SKM-1 (cell line): ENCODE results near the gene PRKN.
"Not testable (repeated sequence)": the region's sequence is repeated elsewhere in the genome, so short reads cannot be mapped to it uniquely, and the experiment has no call there.

Experiments used
- DNase-seq: peaks from one replicate; lab custom pipeline; 2025; ENCODE audit not compliant: unreplicated experiment; lab: John Stamatoyannopoulos, UW

The PRKN gene

DNA sequence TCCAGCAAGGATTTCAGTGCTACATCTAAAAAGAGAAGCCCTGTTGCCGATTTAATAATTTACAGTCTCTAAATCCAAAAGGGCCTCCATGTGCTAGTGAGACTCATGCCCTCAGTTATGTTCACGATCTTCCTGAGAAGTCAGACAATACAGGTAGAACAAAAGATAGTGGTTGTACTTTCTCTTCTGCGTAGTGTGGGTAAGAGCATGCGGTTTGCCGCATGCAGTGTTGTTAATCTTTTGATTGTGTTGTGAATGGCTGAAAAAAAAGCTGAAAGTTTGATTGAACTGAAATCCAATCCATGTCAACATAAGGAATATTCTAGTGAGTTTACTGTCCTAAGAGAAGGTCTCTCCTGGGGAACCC, 1379.0 kb downstream of the PRKN start:
- no peak for DNase-seq

DNA sequence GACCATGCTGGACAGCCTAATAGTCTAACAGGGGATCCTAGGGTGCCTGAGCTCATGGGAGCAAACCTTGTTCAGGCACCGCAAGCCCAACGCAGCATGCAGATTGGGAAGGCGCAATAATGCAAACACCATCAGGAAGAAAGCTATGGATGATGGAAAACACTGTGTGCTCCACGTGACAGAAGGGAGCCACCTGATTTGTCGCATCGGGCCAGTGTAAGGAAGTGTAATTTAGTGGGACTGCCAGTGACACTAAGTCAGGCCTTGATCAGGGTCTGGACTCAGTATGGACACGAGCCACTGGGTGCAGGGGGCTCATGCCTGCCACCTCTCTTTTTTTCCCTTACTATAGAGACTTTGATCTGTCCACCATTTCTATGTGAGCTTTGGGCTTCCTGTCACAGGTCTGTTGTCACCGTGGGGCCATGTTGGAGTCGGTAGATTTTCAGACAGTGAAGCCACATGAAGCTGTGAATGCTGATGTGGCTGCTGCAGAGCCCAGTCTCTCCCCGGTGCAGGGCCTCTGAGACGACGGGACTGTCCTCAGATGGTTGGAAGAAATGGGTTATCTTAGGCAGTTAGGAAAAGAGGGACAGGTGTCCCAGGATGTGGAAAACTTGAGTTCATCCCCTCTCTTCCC, 1379.5 kb downstream of the PRKN start:
- DNase-seq: no peak

DNA sequence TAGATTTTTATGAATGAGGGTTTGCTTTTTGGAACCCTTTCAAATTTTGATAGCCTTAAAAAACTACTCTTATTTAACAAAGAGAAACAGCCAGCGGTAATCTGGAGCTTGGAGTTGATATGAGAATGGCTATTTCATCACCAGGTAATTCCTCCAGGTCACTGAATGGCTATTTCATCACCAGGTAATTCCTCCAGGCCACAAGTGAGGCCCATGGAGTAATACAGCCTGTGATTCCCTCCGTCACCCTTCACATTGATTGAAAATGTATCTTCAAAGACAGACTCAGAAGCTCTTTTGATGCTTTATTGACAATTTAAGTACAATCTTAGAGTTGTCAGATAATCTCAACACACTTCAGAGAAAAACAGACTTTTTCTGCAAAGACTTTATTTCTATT, 1380.4 kb downstream of the PRKN start:
- DNase-seq: no peak

DNA sequence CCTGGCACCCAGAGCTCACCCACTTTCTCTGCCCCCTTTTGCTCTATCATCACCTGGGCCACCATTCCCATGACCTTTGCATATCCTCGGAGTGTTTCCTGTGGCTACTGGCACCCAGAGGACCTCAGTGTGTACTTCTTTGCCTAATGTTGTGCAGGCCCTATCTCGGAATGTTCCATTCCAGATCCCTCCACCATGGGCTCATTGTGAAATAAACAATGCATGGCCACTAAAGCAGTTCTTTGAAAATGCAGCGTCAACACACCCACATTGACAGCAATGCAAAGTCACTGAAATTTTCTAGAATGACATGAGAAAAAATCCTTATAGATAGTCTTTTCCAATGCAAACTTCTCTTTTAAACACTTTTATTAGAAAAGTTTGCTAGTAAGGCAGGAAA, 1380.8 kb downstream of the PRKN start:
- no peak for DNase-seq

DNA sequence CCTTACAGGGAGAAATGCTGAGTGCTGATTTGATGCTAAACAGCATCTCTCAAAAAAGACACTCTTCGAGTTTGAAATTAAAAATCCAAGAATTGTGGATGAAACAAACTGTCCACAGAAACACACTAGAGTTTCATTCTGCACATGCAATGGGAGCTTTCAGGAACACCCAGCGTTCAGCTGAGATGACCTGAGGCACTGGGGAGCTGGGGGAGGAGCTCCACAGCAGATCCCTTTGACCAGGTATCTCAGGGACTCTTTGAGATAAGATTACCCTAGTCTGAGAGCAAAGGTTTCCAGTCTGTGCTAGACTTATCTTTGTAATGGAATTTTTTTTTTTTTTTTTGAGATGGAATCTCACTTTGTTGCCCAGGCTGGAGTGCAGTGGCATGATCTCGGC, 1382.9 kb downstream of the PRKN start:
- no peak for DNase-seq

DNA sequence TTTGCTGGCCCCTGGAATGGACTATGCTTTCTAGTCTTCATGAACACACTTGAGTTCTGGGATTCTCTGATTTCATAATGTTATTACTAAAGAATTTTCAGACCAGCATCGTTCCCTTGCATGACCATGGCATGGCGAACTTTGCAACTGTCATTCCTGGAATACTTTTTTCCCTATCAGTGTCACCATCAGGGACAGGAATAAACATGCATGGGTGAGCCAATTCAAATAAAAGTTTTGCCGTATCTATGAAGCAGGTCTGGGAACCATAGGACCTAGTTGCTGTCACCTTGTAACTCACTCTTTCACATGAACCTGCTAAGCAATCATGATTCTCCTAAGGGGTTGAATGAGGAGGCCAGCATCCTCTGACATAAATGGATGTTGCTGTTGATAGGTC, 1385.5 kb downstream of the PRKN start:
- no peak for DNase-seq

DNA sequence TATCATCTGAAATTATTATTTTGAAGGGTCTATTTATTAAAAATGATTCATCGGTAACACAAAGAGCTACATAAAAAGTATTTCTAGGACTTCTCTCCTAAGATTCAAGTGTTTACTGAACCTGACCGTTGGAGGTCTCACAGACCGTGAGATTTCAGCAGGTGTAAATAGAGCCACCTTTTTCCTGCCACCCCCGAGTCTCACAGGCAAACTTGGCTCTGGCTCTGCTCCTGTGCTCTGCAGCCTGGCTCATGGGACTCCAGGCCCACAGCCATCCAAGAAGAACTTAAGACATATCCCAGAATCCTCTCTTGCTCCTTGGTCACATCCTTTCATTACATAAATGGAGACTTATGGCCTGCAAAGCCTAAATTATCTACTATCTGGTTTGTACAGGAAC, 1385.9 kb downstream of the PRKN start:
- no peak for DNase-seq

GRCh38 chr6:161338015-161338414, 1389.6 kb downstream of the PRKN start:
- no peak for DNase-seq

- DNase-seq: no peak
These were observed 1391.1 kb downstream of the PRKN start for GRCh38 chr6:161336479-161336878.

- no peak for DNase-seq
These were observed 1394.2 kb downstream of the PRKN start for GRCh38 chr6:161333410-161333809.

GRCh38 chr6:161331402-161332081, 1396.0 kb downstream of the PRKN start:
- DNase-seq: not testable (repeated sequence)

DNA sequence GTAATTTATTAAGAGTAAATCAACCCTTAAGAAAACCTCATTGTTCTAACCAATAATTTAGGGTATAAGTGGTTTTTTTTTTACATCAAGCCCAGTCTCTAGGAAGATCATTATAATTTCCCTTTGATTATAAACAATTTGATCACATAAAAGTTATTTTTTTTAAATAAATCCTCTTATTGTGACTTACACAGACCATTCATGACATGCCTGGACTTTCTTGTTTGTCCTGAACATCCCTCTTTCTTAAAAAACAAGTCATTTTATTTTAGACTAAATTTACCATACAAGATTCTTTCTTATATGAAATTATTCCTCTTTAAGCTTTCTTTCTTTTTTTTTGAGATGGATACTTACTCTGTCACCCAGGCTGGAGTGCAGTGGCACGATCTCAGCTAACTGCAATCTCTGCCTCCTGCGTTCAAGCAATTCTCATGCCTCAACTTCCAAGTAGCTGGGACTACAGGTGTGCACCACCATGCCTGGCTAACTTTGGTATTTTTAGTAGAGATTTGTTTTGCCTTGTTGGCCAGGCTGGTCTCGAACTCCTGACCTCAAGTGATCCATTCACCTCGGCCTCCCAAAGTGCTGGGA, 1400.1 kb downstream of the PRKN start:
- DNase-seq: no peak

- no peak for DNase-seq
These were observed 1408.3 kb downstream of the PRKN start for GRCh38 chr6:161319231-161319630.

DNA sequence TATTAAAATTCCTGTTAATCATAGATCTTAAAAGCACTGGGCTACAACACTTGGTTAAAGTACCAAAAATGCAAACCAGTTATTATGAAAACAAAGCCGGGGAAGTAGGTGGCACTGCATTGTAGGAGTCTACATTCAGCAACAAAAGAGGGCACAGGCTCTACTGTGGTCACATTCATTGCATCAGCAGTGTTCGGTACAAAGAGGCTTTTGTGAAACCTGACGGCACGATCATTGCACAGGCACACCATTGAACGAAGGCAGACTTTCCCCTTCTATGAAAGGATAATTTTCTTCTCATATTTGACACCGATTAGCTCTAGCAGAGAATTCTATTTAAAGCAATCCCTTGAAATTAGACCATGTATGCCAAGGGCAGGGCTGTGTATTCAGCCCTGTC, 1409.1 kb downstream of the PRKN start:
- no peak for DNase-seq

DNA sequence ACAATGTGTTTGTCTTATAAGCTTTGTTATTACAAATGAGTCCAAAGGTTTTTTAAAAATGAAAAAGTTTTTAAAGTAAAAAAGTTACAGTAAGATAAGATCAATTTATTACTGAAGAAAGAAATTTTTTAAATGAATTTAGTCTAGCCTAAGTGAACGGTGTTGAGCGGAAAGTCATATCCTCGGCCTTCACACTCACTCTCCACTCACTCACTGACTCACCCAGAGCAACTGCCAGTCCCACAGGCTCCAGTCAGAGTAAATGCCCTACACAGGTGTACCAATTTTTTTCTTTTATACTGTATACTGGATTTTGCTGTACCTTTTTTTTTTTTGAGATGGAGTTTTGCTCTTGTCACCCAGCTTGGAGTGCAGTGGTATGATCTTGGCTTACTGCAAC, 1411.0 kb downstream of the PRKN start:
- no peak for DNase-seq

- DNase-seq: not testable (repeated sequence)
These were observed 1412.2 kb downstream of the PRKN start for GRCh38 chr6:161315246-161315917.

GRCh38 chr6:161314541-161315245, 1412.9 kb downstream of the PRKN start:
- not testable (repeated sequence) for DNase-seq

GRCh38 chr6:161313940-161314509, 1413.5 kb downstream of the PRKN start:
- no peak for DNase-seq

DNA sequence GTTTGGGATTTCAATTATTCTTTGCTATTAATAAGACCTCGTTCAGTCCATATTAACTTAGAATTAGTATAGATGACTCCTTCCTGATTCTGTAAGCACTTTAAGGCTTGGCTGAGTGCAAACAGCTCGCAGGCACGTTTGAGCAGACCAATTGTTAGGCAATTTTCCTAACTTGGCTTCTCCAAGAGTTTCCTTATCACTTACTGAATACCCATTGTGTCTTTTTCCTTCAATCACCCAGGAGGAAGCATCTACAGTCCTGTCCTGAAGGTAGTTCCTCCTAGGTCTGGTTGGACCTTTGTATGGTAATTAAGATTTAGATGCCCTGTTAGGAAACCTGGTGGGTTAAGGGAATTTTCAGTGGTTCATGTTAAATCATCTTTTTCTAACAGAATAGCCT, 1414.1 kb downstream of the PRKN start:
- DNase-seq: not testable (repeated sequence)

DNA sequence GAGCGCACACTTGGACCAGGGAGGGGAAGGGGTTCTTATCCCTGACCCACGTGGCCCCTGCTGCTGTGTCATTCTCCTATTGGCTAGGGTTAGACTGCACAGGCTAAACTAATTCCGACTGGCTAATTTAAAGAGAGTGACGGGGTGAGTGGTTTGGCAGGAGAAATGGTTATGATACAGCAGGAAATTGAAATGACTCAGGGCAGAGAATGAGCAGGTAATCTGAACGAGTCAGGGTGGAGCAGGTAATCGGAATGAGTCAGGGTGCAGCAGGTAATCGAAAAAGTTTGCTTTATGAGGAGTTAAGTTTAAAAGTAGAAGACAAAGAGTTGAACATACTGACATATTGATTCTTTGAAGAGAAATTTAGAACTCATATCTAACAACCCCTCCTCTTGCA, 1417.8 kb downstream of the PRKN start:
- not testable (repeated sequence) for DNase-seq

- no peak for DNase-seq
These were observed 1419.4 kb downstream of the PRKN start for GRCh38 chr6:161308075-161308655.
